ENCODE measurements around the gene ITPR2.

DNA sequence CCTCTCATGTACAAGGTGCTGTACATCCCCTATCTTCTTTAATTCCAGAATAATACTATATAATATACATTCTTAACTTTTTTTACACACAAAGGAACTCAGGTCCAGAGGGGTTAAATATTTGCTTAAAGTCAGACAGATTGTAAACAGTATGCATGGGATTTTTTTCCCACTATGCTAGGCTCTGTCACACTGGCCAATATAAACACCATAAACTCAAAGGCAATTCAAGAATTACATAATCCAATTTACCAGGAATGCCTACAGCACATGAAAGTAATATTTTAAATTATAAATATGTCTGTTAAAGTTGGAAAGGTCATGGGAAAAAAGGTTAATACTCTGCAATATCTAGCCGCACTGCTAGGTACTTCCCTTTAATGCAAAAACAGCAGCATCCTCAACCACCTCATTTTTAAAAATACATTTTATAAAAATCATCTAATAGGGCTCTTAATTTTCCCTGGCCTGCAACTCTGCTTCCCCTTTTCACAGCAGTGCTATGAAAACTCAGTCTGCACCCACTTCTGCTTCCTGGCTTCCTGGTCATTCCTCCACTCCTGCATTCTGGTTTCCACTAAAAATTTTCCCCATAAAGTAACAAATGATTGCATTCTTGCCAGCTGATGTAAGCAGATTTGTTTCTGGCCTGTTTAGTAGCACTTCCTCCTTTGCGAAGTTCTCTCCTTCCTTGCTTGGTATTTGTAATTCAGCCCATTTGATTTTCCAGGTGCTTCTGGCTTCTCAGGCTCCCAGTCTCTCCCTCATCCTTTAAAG lies 128.1 kb downstream of the ITPR2 start:
- TF ChIP-seq EP300 (IDR thresholded peaks at IDR 0.05; ENCODE audit: borderline replicate concordance in 1 of 2, low read depth in 2 of 2, low read length in 2 of 2) (no peak), KDM1A (IDR thresholded peaks at IDR 0.05; ENCODE audit: borderline replicate concordance, low read length) (no peak)
- TF ChIP-seq, protein P1, sequence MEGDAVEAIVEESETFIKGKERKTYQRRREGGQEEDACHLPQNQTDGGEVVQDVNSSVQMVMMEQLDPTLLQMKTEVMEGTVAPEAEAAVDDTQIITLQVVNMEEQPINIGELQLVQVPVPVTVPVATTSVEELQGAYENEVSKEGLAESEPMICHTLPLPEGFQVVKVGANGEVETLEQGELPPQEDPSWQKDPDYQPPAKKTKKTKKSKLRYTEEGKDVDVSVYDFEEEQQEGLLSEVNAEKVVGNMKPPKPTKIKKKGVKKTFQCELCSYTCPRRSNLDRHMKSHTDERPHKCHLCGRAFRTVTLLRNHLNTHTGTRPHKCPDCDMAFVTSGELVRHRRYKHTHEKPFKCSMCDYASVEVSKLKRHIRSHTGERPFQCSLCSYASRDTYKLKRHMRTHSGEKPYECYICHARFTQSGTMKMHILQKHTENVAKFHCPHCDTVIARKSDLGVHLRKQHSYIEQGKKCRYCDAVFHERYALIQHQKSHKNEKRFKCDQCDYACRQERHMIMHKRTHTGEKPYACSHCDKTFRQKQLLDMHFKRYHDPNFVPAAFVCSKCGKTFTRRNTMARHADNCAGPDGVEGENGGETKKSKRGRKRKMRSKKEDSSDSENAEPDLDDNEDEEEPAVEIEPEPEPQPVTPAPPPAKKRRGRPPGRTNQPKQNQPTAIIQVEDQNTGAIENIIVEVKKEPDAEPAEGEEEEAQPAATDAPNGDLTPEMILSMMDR (IDR thresholded peaks at IDR 0.05; ENCODE audit: control extremely low read depth in 1 of 3, insufficient read depth in 1 of 3, low read depth in 1 of 3, low read length in 3 of 3) = no peak
